Ovary (tissue), 9 donors: ENCODE measurements around the gene LCN1. TPM values are rescaled to one million over a fixed set of nuclear protein-coding genes. Genes with fewer than 3 reads are reported as not detected.

Source experiments
- DNase-seq, 5 donors: peaks; one replicate each; pipeline ENCODE4 v3.0.0-alpha.2; 2019 to 2020
- H3K27ac ChIP-seq, 2 donors: fragments of 200-600 bp; one replicate each; pipeline versions ENCODE4 v1.5.1 to v1.8.0; 2019 to 2022
- H3K27me3 ChIP-seq: fragments of 200-600 bp; one replicate; pipeline ENCODE4 v1.8.0; 2022
- H3K36me3 ChIP-seq: fragments of 200-600 bp; sonication (generic); one replicate; pipeline ENCODE4 v1.5.1; 2019
- H3K4me1 ChIP-seq: one replicate; pipeline ENCODE4 v1.8.1; 2013; ENCODE audit warnings: mild to moderate bottlenecking, moderate library complexity; ENCODE audit not compliant: insufficient read depth
- H3K4me3 ChIP-seq: fragments of 200-600 bp; sonication (generic); one replicate; pipeline ENCODE4 v1.5.1; 2017
- H3K9me3 ChIP-seq, 2 donors: fragments of 200-600 bp in 1 of 2; sonication (generic) in 1 of 2; one replicate each; pipeline versions ENCODE4 v1.5.1 to v1.8.1; 2013 to 2019; ENCODE audit warnings: mild to moderate bottlenecking in 1 of 2, moderate library complexity in 1 of 2
- CTCF ChIP-seq, 3 donors: fragments of 450-650 bp in 2 of 3; fragments of 200-600 bp in 1 of 3; IDR thresholded peaks; one replicate each; pipeline versions ENCODE4 v1.5.1 to v1.8.0; 2016 to 2022; ENCODE audit warnings: antibody characterized with exemption in 3 of 3, mild to moderate bottlenecking in 1 of 3
- EP300 ChIP-seq: sonication (generic); formaldehyde crosslinking; IDR thresholded peaks from one replicate; pipeline ENCODE4 v1.6.1; 2017; ENCODE audit warnings: antibody characterized with exemption
- POLR2A ChIP-seq: fragments of 450-650 bp; IDR thresholded peaks from one replicate; pipeline ENCODE4 v1.6.1; 2017; ENCODE audit warnings: antibody characterized with exemption, mild to moderate bottlenecking, moderate library complexity
- WGBS, 3 donors: extraction: QIAGEN DNeasy Blood & Tissue Kit in 1 of 3; methylation state at CpG; one replicate each; pipeline versions ENCODE4 v1.1.5 to v1.1.7; 2013 to 2017; 5-methylcytosine and 5-hydroxymethylcytosine counted together
- intact Hi-C, 4 donors: fragments of 100-400 bp; cut with DNase I; formaldehyde crosslinking; loops; one replicate each; pipeline versions ENCODE4 v1.11.0 to v1.15.1; 2022 to 2023
- polyA plus RNA-seq, 2 donors: library from polyadenylated mRNA; stranded (reverse); fragments of 200-250 nt in 1 of 2; fragments of 350-450 nt in 1 of 2; fragmentation: Illumina TruSeq in 1 of 2; extraction: RNeasy Lipid Tissue Mini Kit (QIAGEN cat#74804) in 1 of 2; gene quantifications; one replicate each; pipeline ENCODE4 v1.2.3, GENCODE V29; 2013 to 2014
- total RNA-seq, 7 donors: library from RNA; depleted of rRNA in 2 of 7; stranded (reverse); fragments of >200 nt in 2 of 7; fragmentation: NEBNext Ultra II Directional in 3 of 7; extraction: Animal tissue kit (Norgen Biotek cat#: 25700) in 3 of 7; gene quantifications; one replicate each; pipeline versions ENCODE4 v1.1.0 to v1.2.4, GENCODE V29; 2016 to 2023
- donor health status: DM: no; HTN: no; CAD: no; lungs with moderate emphysema.
- donor health status: DM: no; HTN: no; CAD: no.
- donor health status: Bipolar disorder and iron deficiency.
- donor health status: DM: yes; HTN: yes; CAD: no.
- donor health status: DM: no; HTN: no; CAD: no.
- donor health status: DM: yes; HTN: yes; CAD: no.

Gene LCN1
- total and polyA plus RNA-seq, 9 donors: 2.3 to 5.3 TPM; not detected in 7

- WGBS, 3 donors: 74 to 81% (median 77%) methylated on average over 15 of the region's 15 CpGs
- TF ChIP-seq CTCF (IDR thresholded peaks at IDR 0.05) (no peak), EP300 (no peak), POLR2A (no peak)
- Histone ChIP-seq H3K4me1 (peaks cover 15% of the 10 kb centered on the region), H3K36me3 (no peaks in the 10 kb centered on the region), H3K27me3 (no peaks in the 10 kb centered on the region), H3K9me3 (no peaks in the 10 kb centered on the region), H3K4me3 (no peak overlapping the region), H3K27ac (no peak overlapping the region)
- peak in 2 of 5 donors; percentile 14 to 30 for DNase-seq
- intact Hi-C loops: no loop called here
Measured at GRCh38 chr9:135498381-135499126, 22.7 kb upstream of the LCN1 start.

DNA sequence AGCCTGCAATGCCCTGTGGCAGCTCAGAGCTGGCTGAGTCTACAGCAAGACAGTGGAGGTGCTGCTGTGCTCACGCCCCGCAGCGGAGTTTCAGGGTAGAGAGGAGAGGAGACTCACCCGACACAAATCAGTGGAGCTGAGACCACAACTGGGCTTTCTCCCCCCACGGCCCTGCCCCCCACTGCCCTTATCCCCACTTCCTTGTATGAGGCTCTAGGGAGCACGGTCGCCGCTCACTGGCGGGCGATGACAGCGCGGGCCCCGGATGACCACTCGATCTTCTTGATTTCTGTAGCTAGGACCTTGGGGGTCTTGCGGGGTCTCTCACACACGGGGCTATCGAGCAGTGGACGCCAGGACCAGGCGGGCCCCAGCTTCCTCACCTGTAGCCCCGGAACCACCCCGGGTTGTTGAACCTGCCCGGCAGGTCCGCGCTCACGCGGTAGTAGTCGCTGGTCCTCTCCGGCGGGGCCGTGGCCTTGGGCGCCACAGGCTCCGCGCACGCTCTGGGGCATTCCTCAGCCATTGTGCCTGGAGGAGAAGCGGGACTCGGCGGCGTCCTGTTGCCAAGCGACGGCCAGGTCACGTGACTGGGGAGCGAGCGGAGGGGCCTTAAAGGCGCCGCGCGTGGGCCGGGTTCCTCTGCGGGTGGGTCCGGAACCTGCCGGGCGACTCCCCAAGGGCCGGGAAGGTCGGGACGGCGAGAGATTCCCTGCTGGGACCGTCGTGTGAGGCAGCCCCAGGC is 21.7 kb upstream of the LCN1 start:
- Histone ChIP-seq H3K4me3 (peak overlapping the region; percentile 89), H3K36me3 (peaks cover 3% of the 10 kb centered on the region), H3K27ac (peak overlapping the region in 1 of 2 donors; percentile 51), H3K9me3 (no peaks in the 10 kb centered on the region), H3K4me1 (peaks cover 15% of the 10 kb centered on the region), H3K27me3 (no peaks in the 10 kb centered on the region)
- whole genome bisulfite sequencing, 3 donors: 1 to 4% (median 1%) methylated on average over 7 to 58 of the region's 58 CpGs
- TF ChIP-seq CTCF (IDR thresholded peaks at IDR 0.05) (peak in 1 of 3 donors; percentile 16), POLR2A (no peak), EP300 (no peak)
- intact Hi-C loops: no loop called here
- peak; percentile 97 to 98 (median 98) for DNase-seq

- Histone ChIP-seq H3K4me1 (peaks cover 15% of the 10 kb centered on the region), H3K27me3 (no peaks in the 10 kb centered on the region), H3K27ac (peak overlapping the region in 1 of 2 donors; percentile 51), H3K4me3 (peak overlapping the region; percentile 89), H3K36me3 (peaks cover 3% of the 10 kb centered on the region), H3K9me3 (no peaks in the 10 kb centered on the region)
- DNase-seq: no peak
- 0% methylated on average over 25 to 29 of the region's 29 CpGs for WGBS, 3 donors
- TF ChIP-seq EP300: no peak
- TF ChIP-seq CTCF (IDR thresholded peaks at IDR 0.05): no peak
- no peak for TF ChIP-seq POLR2A
- intact Hi-C loops: no loop called here
Measured at GRCh38 chr9:135500071-135500524, 21.1 kb upstream of the LCN1 start.

DNA sequence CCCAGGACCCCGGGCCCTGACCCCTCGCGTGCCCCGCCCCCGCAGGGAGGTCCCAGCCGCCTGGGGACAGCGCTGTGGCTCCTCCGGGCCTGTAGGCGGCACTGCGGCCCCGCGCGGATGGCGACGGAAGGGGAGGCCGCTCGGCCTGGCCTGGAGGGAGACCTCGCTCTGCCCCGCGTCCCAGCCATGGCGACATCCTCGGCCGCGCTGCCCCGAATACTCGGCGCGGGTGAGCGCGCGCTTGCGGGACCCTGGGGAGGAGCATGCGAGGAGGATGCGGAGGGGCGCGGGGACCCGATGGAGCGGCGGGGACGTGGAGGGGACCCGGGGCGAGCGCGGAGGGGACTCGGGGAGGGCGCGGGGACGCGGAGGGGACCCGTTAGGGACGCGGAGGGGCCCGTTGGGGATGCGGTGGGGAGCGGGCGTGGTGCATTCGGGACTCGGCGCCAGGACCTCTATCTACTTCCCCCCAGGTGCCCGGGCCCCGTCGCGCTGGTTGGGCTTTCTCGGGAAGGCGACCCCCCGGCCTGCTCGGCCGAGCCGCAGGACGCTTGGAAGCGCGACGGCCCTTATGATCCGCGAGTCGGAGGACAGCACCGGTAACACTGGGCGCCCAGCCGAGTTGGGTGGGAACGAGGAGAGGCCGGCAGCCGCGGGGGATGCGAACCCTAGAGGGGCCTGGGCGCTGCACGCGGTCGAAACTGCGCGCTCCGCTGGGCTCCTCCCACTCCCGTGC is 20.5 kb upstream of the LCN1 start, which contains the start of gene MRPS2:
MRPS2 (plus strand) TSS at position 158 of the 736 bp plus-strand sequence; CDS start at position 187, 29 bp downstream.
- Histone ChIP-seq H3K4me3 (peak within 1 kb of the TSS; percentile 89), H3K27ac (peak within 1 kb of the TSS; percentile 42 to 51), H3K27me3 (no peaks in the 10 kb centered on the region), H3K36me3 (peaks cover 3% of the 10 kb centered on the region), H3K4me1 (peaks cover 15% of the 10 kb centered on the region), H3K9me3 (no peaks in the 10 kb centered on the region)
- TF ChIP-seq CTCF (IDR thresholded peaks at IDR 0.05): peak; percentile 78 to 91 (median 89)
- no peak for TF ChIP-seq EP300
- TF ChIP-seq POLR2A: no peak
- intact Hi-C loops: no loop called here
- 0 to 1% (median 1%) methylated on average over 16 to 92 of the region's 92 CpGs for WGBS, 3 donors
- peak; percentile 81 to 89 (median 86) for DNase-seq
